Activated T-cell treated with anti-CD3 and anti-CD28 coated beads for 24 hours (primary cell): ENCODE measurements around the gene MICOS13.

ENCODE experiments used
- DNase-seq: peaks from one replicate; pipeline ENCODE4 v3.0.0-alpha.2; 2020; ENCODE audit warnings: low read depth

The MICOS13 gene

DNA sequence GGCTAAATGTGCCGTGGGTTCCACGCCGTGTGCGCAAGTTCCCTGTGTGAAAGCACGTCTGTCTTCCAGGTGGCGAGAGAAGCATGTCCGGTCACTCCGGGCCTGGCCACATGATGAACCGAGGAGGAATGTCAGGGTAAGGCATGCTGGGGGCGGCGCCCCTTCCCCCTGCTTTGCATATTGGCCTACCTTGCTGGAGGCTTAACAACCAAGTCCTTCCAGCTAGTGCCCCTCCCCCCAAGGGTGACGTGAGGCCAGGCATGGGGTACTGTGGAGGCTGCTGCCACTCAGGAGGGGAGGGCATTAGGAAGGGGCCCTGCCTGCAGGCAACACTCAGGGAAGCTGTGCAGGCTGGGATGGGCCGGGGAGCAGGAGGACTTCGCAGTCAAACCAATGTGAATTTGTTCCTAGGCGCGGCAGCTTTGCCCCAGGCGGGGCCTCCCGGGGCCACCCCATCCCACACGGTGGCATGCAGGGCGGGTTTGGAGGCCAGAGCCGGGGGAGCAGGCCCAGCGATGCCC, 12.5 kb downstream of the MICOS13 start:
- DNase-seq: no peak

DNA sequence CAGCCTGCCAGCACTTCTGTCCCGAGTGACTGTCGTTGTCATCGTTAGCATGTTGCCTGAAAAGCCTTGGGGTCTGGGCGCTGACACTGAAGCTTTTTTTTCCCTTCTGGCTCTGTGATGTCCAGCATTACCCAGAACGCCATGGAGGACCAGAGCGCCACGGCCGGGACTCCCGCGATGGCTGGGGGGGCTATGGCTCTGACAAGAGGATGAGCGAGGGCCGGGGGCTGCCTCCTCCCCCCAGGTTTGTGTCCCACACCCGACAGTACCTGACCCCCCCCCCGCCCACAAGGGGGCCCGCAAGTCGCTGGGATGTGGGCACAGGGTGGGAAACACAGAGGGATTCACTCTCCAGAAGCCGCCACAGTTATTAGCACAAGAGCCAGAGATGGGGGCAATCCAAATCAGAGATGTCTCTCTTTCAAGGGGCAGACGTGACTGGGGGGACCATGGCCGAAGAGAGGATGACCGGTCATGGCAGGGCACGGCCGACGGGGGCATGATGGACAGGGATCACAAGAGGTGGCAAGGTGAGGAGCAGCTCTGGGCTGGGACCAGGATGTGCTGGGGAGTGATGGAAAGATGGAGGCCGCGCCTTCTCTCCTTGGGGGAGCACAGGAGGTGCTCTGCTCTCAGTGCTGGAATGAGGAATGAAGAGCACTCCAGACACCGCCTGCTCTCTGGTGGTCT, 13.2 kb downstream of the MICOS13 start:
- DNase-seq: no peak

DNA sequence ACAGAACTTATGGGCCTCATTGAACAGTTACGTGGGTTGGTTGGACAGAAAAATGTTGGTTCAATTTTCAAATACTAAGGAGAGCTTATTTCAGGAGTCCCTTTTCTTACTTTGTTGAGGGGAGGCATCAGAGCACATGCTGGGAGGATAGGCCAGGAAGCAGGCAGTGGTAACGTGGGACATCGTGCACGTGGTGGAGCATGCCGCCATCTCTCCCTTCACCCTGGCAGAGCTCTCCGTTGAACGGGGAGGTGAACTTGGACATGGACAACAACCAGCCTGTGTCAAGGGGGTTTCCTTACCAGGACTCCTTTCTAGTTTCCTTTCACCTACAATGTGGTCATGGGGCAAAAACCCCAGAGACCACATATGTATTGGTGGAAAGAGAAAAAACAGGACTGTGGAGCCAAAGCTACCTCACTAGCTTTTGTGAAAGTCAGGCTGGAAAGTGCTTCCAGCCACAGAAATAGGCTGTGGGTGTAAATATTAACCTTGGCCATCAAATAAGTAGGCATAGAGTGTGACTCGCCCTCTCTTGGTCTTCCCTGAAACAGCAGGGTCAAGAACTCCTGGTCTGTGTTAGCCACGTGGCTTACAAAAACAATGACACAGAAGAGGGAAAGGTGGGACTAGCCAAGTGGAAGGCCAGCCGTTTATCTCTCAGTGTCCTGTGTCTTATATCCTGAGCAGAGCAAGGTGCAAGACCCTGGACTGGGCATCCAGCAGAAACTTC, 14.4 kb downstream of the MICOS13 start:
- DNase-seq: no peak

DNA sequence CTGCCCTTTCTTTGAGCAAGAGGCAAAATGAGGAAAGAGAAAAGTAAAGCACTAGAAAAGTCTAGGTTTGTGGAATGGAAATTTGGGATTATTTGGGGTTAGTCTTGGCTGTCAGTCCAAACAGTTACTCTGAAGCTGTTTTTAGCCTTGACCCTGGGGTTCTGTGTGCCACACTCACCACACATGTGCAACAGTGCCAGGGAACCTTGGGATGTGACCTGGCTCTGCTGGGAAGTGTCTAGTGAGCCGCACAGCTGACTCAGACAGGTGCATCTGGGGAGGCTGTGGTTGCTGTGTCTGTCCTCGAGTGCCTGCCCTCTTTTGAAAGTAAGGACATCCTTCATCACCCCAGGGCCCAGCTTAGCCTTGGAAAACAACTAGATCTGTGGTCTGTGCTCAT, 15.8 kb downstream of the MICOS13 start:
- no peak for DNase-seq

DNA sequence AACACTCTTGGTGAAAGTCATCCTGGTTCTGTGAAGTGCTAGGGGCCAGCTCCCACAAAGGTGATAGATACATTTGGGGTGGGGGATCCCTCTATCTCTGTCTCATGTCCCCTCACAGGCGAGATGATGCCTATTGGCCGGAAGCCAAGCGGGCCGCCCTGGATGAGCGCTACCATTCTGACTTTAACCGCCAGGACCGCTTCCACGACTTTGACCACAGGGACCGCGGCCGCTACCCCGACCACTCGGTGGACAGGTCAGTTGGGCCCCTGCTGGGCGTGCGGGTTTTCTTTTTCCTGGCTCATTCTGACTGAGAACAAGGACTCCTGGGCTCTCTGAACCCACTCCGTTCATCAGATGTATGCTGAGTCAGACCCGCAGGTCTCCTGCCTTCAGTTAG, 16.4 kb downstream of the MICOS13 start:
- DNase-seq: no peak

DNA sequence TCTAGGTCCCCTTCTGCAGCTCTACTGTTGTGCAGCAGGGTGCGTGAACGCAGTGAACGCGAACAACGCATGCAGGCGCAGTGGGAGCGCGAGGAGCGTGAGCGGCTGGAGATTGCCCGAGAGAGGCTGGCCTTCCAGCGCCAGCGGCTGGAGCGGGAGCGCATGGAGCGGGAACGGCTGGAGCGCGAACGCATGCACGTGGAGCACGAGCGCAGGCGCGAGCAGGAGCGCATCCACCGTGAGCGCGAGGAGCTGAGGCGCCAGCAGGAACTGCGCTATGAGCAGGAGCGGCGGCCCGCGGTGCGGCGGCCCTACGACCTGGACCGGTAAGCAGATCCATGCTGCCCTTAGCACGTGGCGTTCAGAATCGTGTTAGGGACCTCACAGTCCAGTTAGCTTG, 18.8 kb downstream of the MICOS13 start:
- DNase-seq: no peak

DNA sequence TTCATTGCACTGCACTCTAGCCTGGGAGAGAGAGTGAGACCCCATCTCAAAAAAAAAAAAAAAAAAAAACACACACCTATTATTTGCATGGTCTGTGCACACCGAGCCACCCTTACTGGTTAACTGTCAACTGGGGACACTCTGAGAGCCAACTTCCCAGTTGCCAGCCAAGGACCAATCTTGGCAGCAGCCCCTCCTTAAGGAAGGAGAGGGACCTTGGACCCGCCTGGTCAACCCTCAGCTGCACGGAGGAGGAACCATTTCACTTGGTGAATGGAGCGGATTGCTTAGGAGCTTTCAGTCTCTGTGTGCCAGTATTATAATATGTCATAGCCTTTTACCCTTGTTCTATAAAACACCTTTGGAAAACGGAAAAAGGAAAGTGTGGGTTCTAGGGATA, 24.9 kb downstream of the MICOS13 start:
- DNase-seq: no peak

DNA sequence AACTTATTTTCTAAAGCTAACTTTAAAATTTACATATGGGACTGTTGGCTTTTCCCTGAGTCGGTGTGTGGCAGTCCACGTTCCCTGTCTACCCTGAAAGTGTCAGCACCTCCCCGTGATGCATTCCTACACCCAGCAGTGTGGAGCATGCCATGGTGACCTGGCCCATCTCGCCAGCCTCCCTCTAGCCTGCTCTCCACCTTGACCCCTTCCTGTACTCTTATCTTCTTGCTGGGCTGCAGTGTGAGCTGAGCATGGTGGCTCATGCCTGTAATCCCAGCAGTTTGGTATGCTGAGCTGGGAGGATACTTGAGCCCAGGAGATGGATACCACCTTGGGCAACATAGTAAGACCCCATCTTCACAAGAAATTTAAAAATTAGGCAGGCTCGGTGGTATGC, 25.4 kb downstream of the MICOS13 start:
- DNase-seq: no peak

DNA sequence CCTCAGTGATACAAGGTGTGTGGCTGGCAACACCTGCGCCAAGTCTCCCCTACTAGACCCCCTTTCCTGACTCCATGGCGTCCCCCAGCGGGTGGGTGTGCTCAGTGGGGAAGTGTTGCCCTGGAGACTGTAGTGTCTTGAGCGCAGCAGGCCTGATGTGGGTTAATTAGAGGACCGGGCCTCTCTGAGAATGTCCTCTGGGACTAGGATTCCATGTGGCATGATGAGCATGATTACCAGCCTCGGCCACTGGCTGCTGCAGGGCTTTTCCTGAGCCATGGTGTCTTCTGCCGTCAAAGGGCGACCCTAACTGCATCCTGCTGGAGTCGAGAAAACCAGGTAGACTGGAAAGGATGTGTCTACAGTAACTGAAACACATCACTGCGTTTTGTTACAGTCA, 28.1 kb downstream of the MICOS13 start:
- DNase-seq: no peak

DNA sequence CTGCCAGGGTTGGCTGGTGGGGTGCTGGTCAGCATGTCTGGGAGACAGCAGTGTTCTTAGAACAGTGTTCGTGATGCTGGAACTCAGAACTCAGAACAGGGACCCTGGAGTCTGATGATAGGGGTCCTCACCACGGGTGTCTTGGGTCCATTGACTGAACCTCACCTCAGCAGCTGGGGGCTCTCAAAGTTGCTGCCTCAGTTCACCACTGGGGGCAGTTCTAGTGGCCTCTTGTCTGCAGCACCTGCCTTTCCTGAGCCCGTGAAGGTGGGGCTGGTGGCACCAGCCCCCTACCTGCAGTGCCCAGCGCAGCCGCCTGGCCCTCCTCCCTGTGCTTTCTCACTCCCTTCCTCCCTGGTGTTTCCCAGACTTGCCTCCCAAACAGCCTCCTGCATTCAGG, 29.0 kb downstream of the MICOS13 start:
- DNase-seq: no peak

DNA sequence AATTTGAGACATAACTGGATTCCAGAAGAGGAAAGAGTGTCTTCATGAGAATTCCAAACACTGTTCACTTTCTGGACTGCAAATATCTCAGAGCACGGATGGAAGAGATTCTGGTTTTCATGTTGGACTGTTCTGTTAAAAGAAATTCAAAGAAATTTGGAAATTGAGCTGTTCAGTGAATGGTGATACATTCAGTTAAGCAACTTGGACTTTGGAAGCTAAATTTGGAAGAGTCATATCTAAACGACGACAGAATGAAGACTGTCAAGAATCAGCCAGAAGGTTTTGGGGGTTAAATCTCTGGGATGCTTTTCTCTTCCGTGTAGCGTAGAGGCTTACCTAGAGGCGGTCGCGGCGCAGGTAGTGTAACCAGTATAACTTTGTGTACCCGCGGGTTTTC, 31.9 kb downstream of the MICOS13 start:
- DNase-seq: no peak

DNA sequence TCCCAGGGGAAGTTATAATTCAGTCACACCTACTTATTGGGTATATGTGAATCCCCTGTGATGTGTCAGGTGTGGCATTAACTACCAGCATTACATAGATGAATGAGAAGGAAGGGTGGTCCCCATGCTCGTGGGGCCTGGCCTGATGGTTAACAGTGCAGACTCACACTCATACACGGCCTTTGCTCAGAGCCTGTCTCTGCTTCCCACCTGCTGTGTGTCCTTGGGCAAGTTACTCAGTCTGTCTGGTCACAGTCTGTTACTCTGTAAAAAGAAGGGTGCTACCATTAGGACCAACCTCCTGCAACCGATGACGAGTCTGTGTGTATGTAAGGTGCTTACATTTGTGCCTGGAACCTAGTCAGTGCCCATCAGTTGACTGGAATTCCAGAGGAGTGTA, 33.6 kb downstream of the MICOS13 start:
- DNase-seq: no peak

DNA sequence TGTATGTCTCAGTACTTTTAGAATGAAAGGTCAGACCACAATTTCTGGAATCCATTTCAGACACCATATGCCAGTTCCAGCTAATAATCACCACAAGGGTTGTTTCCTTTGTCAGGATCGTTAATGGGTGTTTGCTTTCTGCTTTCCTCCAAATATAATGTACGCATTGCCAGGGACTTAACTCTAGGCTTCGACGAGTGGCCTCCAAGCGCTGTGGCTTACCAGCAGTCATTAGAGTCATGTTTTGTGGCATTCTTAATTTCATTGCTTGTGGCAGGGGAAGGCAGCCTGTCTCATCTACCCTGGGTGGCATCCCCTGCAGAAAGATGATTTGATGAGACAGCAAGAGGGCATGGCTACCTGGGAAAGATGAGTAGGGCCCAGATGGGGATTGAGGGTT, 34.9 kb downstream of the MICOS13 start:
- DNase-seq: no peak

DNA sequence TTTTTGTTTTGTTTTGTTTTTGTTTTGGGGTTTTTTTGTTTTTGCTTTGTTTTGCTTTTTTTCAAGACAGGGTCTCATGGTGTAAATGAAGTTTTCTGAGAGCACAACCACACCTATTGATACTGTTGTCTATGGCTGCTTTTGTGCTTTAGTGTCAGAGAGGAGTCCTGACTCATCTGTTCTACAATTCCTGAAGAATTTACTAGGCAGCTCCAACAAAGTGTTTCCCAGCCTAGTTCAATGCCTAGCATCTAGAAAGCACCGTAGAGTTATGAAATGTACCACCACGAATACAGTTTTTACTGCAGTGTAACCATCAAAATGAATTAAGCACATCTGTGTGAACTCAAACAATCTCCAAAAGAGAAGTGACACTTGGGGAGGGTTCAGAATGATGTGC, 36.3 kb downstream of the MICOS13 start:
- DNase-seq: no peak

DNA sequence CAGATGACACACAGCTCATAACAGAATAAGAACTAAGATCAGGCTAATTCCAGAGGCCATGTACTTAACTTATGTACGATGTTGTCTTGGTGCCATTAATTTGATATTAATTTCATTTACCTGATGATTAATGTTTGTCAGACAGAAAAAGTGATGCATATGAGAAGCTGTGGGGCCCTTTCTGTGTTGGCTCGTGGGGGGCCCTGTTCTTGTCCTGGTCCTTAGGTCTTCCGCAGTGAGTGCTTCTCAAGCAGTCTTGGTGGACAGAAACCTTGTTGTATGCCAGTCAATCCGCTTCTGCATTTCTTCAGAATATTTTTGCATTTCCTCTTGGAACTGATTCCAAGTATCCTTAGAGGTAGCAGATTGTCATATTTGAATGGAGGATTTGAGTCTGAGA, 37.3 kb downstream of the MICOS13 start:
- no peak for DNase-seq

DNA sequence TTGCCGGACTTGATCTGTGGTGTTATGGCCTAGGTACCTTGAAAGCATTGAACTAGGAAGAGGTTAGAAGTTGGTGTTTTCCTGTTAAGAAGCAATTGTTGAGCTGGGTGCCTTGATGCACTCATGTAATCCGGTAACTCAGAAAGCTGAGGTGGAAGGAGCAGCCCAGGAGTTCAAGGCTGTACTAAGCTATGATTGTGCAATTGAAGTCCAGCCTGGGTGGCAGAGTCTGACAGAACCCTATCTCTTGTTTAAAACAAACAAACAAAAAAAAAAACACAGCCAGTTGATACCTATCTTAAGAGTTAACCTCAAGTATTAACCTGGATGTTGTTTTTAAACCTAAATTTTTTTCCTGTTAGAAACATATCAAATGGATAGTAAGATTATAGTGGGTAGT, 38.1 kb downstream of the MICOS13 start:
- DNase-seq: no peak

DNA sequence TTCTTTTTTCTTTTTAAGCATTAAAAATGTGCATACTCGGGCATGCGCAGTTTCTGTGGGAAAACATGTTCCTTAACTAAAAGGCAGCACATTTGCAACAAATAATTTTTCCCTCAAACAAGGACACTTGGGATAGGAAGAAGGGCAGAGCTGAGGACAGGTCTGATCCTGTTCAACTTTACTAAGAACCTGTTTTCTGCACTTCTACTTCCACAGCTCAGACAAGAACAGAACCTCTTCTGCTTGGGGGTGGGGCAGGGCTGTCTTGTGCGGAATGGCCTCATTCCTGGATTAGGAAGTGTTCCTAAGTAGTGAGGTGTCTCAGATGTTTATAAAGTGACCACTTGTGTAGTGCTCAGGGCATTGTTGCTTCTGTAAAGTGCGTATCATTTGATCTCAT, 39.1 kb downstream of the MICOS13 start:
- no peak for DNase-seq

DNA sequence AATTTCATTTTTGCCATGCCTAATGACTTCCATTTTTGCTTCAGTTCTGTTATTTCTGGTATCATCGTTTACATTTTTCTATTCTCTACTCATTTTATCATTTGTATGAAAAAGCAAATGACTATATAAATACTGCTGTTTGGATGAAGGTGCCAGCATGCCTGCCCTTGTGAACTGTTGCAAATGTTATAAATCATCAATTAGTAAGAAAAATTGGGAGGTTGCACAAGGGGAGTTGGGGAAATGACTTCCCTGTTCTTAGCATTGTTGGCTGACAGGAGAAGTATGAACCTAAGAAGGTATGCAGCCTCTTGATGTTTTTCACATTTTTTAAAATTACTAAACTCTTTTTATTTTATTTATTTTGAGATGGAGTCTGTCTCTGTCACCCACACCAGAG, 42.3 kb downstream of the MICOS13 start:
- no peak for DNase-seq

DNA sequence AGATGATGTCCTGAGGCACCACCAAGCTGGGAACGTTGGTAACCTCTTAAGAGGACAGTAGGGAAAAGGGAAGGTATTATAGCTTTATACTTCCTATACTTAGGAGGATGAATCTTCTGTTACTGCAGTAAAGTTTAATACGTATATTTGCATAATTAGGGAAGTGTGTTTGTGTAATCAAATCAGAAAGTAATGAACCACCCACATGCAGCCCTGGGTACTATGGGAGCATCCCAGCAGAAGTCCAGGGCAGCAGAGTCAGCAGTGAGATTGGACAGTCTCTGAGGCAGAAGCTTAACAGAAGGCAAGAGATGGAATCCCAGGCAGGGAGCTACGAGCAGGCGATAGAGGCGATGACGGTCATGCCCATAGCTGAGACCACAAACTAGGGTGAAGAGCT, 44.9 kb downstream of the MICOS13 start:
- DNase-seq: no peak

DNA sequence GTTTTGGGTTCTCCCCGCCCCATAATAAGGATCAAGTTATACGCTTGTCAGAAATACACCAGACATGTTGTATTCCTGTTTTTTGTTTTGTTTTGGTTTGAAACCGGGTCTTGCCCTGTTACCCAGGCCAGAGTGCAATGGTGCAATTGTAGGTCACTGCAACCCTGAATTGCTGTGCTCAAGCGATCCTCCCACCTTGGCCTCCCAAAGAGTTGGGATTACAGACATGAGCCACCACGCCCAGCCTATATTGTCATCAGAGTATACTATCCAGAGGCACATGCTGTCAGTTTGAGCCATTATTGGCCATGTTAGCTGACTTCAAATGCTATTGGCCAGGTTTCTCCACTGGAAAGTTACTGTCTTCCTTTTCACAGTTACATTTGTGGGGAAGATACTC, 47.7 kb downstream of the MICOS13 start:
- DNase-seq: no peak

DNA sequence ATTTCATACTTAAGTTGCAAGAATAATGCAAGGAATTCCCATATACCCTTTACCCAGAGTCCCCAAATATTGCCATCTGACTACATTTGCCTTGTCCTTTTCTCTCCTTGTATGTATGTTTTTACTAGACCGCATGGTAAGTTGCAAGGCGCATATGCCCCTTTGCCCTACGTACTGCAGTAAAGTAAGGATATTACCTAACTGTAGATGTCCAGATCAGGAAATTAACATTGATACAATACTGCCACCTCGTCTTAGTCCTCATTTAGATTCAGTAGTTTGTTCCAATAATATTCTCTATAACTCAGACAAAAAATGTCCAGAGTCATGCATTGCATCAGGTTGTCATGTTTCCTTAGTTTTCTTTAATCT, 48.1 kb downstream of the MICOS13 start:
- DNase-seq: no peak

DNA sequence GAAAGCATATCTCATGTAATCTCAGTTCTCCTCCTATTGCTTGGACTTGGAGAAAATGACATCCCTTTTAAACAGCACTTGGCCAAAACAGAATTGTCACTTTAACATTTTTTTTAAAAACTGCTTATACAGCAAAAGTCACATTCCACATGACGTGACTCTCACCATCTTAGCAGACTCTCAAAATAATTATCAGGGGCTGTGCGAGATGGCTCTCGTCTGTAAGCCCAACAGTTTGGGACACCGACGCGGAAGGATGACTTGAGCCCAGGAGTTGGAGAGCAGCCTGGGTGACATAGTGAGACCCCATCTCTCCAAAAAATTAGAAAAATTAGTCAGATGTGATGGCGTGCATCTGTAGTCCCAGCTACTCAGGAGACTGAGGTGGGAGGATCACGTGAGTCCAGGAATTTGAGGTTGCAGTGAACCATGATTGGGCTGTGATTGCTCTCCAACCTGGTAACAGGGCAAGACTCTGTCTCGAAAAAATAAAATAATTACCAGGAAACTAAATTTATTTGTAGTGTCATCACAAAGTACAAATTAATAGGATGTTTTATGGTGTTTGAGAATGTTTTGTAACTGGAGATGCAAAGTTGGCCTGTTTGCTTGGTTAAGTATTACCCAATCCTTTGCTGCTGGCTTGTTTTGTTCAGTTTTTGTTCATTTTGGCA, 48.6 kb downstream of the MICOS13 start:
- DNase-seq: no peak

DNA sequence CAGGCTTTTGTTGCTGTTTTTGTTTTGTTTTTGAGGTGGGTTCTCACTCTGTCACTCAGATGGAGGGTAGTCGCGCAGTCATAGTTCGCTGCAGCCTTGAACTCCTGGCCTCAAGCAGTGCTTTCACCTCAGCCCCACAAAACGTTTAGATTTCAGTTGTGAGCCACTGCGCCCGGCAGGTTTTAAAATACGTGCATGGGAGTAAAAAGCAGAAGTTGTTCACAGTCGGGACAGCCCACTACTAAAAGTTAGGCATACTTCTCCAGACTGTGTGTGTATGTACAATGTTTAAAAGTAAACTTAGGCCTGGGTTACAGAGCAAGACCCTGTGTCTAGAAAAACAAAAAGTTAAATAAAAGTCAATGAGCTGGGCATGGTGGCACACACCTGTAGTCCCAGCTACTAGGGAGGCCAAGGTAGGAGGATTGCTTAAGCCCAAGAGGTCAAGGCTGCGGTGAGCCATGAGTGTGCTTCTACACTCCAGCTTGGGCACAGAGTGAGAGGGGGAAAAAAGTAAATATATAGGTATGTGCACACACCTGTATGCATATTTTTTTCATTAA, 51.3 kb downstream of the MICOS13 start:
- no peak for DNase-seq
